ENCODE data around the gene DNM2. TPM values are rescaled to one million over a fixed set of nuclear protein-coding genes. Genes with fewer than 3 reads are reported as not detected.

Gene DNM2
- total and polyA plus RNA-seq, 9 of the 15 experiments (the other 6 are each of a cell fraction or from before 2014, with no cell fraction given) = 2.2 to 161 (median 72.6) TPM

DNA sequence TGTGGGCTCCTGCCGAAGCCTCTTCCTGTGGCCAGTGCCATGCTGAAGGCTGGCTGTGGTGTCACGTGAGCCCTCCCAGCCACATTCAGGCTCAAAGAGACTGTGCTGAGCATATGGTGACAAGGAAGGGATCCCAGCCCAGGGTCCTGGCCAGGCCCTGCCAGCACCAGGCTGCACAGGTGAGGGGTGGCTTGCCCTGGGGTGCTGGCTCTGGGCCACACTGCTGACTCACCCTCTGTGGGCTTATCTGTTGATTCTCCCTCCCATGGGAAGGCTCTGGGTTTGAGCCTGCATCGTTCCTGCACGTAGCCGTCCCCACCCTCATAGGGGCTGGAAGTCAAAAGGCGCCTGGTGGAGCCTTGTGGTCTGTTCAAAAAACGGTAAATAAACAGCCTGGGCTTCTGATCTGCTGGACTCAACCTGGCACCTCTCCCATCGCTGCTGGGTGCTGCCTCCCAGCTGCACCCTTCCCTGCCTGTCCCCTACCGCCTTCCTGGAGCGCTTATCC is 31.1 kb downstream of the DNM2 start (continued):
- TF ChIP-seq, protein P1, sequence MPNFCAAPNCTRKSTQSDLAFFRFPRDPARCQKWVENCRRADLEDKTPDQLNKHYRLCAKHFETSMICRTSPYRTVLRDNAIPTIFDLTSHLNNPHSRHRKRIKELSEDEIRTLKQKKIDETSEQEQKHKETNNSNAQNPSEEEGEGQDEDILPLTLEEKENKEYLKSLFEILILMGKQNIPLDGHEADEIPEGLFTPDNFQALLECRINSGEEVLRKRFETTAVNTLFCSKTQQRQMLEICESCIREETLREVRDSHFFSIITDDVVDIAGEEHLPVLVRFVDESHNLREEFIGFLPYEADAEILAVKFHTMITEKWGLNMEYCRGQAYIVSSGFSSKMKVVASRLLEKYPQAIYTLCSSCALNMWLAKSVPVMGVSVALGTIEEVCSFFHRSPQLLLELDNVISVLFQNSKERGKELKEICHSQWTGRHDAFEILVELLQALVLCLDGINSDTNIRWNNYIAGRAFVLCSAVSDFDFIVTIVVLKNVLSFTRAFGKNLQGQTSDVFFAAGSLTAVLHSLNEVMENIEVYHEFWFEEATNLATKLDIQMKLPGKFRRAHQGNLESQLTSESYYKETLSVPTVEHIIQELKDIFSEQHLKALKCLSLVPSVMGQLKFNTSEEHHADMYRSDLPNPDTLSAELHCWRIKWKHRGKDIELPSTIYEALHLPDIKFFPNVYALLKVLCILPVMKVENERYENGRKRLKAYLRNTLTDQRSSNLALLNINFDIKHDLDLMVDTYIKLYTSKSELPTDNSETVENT (CRISPR knock-in tag; IDR thresholded peaks at IDR 0.05) = no peak
- TF ChIP-seq BRD9 (IDR thresholded peaks at IDR 0.05; ENCODE audit: low read depth, partially characterized antibody) (no peak), XRCC4 (IDR thresholded peaks at IDR 0.05; ENCODE audit: extremely low read depth, insufficient read depth, insufficient read length) (no peak), FOSL1 (tag; conservative IDR thresholded peaks at IDR 0.05) (peak; percentile 95), GATAD2A (IDR thresholded peaks at IDR 0.05) (no peak; the same call in 1 of the 2 replicates), FOXM1 (IDR thresholded peaks at IDR 0.05; ENCODE audit: low read depth) (no peak), FOXM1 (CRISPR knock-in tag; IDR thresholded peaks at IDR 0.05; ENCODE audit: low read depth) (no peak), HDAC1 (IDR thresholded peaks at IDR 0.05) (no peak), HMGN3 (IDR thresholded peaks at IDR 0.05; ENCODE audit: borderline replicate concordance, extremely low read depth, insufficient read length, low read depth, low read length) (peak; percentile 80), CREM (IDR thresholded peaks at IDR 0.05; ENCODE audit: low read depth) (peak; percentile 49), MEF2D (tag; conservative IDR thresholded peaks at IDR 0.05; ENCODE audit: low read depth) (no peak), CBX5 (IDR thresholded peaks at IDR 0.05; ENCODE audit: borderline replicate concordance, low read depth) (no peak), RB1 (IDR thresholded peaks at IDR 0.05; ENCODE audit: low read depth) (peak; percentile 30; the same call in 1 of the 2 replicates), RBM14 (IDR thresholded peaks at IDR 0.05; ENCODE audit: borderline replicate concordance, insufficient read depth, low read depth, low read length) (no peak), CAMTA2 (CRISPR knock-in tag; conservative IDR thresholded peaks at IDR 0.05) (no peak), ZNF175 (CRISPR knock-in tag; IDR thresholded peaks at IDR 0.05; ENCODE audit: low read depth) (no peak), HDAC8 (tag; IDR thresholded peaks at IDR 0.05) (0 out of 2 replicates have a peak, but pooled peaks have one; percentile 46), SOX6 (IDR thresholded peaks at IDR 0.05) (peak; percentile 61), GABPA (tag; conservative IDR thresholded peaks at IDR 0.05; ENCODE audit: low read depth) (no peak), SP2 (IDR thresholded peaks at IDR 0.05; ENCODE audit: extremely low read depth, low read depth, low read length, poor library complexity, severe bottlenecking) (no peak), ZFP36 (IDR thresholded peaks at IDR 0.05; ENCODE audit: low read depth, low read length, partially characterized antibody) (no peak), NFRKB (IDR thresholded peaks at IDR 0.05; ENCODE audit: low read depth) (no peak)
- TF ChIP-seq, protein P2, sequence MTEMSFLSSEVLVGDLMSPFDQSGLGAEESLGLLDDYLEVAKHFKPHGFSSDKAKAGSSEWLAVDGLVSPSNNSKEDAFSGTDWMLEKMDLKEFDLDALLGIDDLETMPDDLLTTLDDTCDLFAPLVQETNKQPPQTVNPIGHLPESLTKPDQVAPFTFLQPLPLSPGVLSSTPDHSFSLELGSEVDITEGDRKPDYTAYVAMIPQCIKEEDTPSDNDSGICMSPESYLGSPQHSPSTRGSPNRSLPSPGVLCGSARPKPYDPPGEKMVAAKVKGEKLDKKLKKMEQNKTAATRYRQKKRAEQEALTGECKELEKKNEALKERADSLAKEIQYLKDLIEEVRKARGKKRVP (CRISPR knock-in tag; IDR thresholded peaks at IDR 0.05) = no peak
- TF ChIP-seq, protein P3, sequence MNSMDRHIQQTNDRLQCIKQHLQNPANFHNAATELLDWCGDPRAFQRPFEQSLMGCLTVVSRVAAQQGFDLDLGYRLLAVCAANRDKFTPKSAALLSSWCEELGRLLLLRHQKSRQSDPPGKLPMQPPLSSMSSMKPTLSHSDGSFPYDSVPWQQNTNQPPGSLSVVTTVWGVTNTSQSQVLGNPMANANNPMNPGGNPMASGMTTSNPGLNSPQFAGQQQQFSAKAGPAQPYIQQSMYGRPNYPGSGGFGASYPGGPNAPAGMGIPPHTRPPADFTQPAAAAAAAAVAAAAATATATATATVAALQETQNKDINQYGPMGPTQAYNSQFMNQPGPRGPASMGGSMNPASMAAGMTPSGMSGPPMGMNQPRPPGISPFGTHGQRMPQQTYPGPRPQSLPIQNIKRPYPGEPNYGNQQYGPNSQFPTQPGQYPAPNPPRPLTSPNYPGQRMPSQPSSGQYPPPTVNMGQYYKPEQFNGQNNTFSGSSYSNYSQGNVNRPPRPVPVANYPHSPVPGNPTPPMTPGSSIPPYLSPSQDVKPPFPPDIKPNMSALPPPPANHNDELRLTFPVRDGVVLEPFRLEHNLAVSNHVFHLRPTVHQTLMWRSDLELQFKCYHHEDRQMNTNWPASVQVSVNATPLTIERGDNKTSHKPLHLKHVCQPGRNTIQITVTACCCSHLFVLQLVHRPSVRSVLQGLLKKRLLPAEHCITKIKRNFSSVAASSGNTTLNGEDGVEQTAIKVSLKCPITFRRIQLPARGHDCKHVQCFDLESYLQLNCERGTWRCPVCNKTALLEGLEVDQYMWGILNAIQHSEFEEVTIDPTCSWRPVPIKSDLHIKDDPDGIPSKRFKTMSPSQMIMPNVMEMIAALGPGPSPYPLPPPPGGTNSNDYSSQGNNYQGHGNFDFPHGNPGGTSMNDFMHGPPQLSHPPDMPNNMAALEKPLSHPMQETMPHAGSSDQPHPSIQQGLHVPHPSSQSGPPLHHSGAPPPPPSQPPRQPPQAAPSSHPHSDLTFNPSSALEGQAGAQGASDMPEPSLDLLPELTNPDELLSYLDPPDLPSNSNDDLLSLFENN (IDR thresholded peaks at IDR 0.05; ENCODE audit: low read depth in 2 of 2, low read length in 2 of 2) = no peak
